HG03521 (cell line): ENCODE data around the gene GABRB3.

Experiments used
- ATAC-seq: cut with Tn5 transposase; IDR thresholded peaks from one replicate; pipeline ENCODE4 v1.9.1; 2021; ENCODE audit warnings: mild to moderate bottlenecking, moderate library complexity; ENCODE audit not compliant: unreplicated experiment

GABRB3 gene

DNA sequence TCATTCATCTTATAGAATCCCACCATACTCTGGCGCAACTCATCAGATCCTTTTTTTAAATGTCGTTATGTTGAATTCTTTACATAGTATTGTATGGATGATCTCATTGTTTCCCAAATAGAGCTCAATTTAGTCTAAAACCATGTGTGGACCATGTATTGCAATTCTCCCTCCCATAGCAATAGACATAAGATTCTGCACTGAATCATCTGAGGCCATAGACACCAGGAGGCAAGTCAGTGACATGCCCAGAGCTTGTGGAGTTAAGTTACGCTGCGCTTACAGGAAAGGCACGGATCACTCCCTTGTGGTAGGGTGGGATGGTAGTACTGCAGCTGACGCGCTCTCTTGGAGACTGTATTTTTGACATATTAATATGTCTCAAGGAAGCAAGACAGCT lies 211.0 kb downstream of the GABRB3 start:
- no peak for ATAC-seq

DNA sequence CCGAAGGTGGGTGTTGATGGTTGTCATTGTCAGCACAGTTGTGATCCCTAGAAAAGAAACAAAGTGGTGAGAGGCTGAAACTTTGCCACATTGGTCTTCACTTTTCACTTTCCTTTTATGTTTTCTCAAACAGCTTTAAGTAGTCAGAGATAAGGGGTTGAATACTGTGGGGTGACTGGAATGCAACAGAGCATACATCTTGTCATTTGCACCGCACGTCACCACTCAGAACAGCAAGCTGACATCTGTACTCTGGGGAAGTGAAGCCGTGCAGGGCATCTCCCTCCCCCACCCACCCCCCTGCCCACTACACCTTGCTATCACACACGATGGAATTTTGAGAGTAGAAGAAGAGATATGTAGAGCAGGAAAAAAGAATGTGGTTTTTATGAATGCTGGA lies 211.7 kb downstream of the GABRB3 start:
- ATAC-seq: no peak

DNA sequence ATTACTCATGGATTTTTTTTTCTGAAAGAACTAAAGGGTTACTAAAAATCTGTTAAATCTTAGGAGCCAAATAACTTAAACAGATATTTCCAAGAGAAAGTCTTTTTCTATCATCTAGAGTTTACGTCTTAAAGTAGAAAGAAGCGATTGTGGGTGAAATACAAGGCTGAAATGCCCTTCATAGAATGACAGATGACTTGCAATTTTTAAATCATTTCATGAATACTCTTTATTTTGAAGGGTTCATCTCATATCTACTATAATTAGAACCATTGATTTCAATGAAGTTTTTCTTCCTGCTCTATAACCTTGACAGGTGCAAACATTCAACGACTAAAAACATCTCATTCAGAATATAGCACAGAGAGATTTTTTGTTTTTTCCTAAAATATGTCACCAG lies 217.0 kb downstream of the GABRB3 start:
- ATAC-seq: no peak

DNA sequence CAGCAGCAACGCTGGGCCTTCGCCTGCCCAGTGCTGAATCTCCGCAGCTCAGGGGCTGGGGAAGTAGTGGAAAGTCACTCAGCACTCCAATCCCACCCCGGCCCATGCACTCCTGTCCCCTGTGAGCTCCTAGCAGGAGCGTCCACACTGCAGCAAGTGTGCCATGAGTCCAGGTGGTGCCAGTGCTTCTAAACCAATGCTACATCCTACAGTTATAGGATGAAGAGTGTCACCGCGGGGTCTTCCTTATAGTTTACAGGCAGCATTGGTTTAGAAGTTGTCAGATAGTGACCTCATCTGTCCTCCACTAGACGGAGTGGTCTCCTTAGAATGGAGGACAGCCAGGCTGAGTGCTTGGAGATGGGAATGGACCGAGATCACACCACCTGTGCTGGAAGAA lies 221.4 kb downstream of the GABRB3 start:
- ATAC-seq: no peak

DNA sequence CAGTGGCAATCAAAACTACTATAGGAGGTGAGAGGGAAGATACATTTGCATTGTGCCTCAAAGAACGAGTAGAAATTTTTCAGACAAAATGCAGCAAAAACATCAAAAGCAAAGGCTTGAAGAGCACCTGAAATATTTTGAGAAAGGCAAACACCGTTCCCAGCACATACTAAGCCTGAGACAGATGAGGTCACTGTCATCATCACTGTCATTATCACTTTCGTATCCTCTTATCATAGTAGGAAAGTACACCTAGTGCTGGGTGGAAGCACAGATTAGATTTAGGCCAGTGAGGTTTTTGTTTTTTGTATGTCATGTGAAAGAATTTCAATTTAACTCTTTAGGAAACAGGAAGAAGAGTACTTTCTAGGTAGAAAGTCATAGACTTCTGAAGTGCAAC lies 222.0 kb downstream of the GABRB3 start:
- ATAC-seq: no peak

DNA sequence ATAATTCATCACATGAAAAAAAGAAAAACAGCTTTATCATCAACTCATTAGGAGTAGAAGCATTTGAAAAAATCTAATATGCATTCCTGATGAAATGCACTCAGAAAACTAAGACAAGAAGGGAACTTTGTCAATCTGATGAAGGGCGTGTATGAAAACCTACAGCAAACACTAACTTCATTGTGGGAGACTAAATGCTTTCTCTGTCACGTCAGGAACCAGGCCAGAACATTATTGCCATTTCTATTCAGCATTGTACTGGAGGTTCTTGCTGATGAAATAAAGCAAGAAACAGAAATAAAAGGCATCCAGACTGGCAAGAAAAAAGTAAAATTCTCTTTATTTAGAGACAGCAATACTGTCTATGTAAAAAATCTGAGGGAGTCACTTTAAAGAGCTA lies 235.2 kb downstream of the GABRB3 start:
- ATAC-seq: no peak

DNA sequence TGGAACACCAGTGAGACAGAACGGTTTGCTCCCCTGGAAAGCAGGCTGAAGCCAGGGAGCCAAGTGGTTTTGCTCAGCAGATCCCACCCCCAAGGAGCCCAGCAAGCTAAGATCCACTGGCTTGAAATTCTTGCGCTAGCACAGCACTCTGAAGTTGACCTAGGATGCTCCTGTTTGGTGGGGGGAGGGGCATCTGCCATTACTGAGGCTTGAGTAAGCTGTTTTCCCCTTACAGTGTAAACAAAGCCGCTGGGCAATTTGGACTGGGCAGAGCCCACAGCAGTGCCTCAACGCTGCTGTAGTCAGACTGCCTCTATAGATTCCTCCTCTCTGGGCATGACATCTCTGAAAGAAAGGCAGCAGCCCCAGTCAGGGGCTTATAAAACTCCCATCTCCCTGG lies 241.4 kb downstream of the GABRB3 start:
- ATAC-seq: no peak

DNA sequence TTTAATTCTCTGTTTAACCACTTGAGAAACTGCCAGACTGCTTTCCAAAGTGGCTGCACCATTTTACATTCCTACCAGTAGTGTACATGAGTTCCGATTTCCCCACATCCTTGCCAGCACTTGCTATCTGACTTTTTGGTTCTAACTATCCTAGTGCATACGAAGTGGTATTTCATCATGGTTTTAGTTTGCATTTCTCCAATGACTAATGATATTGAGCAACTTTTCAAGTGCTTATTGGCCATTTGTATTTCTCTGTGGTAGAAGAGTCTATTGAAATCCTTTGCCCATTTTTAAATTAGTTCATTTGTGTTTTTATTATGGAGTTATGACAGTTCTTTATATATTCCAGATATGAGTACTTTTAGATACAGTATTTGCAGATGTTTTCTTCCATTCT lies 247.8 kb downstream of the GABRB3 start:
- ATAC-seq: no peak

DNA sequence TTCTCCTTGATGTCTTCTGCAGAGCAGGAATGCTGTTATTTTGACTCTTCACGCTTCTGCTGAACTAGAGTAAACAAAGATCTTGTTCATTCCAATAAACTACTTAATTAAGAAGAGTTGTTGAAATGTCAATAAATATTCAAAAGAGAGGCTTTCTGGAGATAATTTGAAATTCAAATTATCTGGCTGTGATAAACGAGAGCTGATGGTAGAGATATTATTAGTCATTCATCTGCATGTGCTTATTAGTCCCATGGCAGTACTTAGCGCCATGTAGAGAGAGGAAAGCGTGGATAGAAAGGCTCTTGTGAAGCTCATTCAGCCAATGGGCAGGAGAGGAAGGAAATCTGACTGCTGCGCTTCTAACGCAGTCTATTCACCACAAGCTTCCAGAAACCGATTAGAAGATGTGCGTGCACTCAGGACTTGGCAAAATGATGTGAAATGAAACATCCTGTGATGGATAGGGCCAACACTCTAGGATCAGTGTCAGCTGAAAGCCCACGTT lies 251.1 kb downstream of the GABRB3 start:
- ATAC-seq: no peak

DNA sequence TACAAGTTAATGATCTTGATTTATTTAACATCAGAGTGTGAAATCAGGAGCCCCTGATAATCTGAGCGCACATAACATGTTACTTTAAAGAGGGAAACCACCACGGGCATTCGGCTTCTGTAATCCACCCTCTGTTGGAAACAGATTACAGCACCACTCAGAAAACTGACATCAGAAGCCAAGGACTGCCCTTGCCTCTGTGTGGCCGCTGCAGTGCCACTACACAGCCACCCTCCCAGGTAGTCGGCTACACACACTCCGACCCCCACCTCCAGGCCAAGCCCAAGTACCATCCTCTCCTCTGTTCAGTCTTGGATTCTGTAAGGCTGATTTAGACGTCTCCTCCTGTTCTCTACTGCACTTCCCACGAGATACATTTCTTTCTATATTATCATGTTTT lies 251.7 kb downstream of the GABRB3 start:
- ATAC-seq: no peak

DNA sequence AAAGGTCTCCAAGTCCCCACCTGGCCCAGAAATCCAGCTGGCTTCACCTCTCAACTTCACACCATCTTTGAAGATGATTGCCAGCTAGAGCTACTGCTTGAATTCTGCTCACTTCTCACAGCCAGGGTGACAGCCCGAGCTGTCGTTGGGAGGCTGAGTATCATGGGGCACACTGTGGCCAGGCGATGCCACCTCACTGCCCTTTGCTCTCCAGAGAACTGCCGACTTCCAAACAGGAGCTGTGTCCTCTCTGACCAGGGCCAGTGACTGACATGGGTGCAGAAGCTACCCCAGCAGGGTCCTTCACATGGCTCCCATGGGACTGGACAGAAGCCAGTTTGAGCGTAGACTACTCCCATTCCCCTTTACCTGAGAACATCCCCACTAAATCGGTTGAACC lies 254.0 kb downstream of the GABRB3 start:
- no peak for ATAC-seq

DNA sequence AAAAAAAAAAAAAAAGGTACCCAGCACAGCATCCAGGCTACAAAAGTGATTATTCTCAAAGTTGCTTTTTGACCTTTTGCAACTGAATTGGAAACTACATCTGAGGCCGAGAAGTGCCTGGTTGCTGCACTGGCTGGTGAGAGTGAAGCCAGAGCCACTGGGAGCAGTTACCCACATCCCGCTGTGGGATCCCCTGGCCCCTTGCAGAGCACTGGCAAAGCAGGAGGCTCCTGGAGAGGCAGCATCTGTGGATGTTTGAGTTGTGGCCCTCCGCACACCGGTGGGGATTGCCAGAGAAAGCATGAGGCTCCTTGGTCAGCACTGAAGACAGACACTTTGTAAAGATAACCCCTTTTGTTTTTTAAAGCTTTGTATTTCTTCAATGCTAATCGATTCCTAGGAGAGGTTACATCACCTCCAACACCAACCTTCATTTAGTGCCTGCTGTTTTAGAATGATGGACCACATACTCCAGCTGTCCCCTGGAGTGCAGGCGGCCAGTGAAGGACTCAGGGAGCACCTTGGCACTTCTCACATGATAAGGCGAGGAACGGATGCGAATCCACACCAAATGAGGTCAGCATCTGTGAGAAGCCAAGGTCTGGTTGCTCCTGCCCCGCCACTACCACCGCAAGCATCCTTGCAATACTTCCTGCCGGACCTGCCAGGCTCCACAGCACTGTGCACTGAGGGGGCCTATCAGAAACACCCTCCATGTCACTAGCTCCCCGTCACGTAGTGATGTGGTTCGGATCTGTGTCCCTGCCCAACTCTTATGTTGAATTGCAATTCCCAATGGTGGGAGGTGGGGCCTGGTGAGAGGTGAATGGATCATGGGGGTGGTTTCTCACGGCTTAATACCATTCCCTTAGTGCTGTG lies 256.5 kb downstream of the GABRB3 start:
- ATAC-seq: no peak

DNA sequence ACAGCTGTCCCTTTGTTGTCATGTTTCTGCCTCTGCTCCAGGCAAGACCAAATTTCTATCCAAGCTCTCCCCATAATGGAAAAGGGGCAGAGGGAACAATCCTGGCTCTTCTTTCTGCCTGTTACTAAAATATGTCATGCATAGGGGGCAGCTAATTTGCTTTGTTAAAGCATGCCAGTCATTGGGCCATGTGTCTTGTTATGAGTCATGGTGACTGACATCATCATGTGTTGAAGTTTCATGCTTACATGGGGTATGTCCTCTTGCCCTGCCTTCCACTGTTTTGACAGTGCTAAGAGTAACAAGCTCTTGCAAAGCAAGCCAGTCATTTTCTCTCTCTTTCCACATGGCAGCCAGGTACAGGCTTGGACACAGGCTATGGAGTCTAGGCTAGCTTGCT lies 268.9 kb downstream of the GABRB3 start:
- no peak for ATAC-seq
